ENCODE results near the gene EDN1.

Gene EDN1

DNA sequence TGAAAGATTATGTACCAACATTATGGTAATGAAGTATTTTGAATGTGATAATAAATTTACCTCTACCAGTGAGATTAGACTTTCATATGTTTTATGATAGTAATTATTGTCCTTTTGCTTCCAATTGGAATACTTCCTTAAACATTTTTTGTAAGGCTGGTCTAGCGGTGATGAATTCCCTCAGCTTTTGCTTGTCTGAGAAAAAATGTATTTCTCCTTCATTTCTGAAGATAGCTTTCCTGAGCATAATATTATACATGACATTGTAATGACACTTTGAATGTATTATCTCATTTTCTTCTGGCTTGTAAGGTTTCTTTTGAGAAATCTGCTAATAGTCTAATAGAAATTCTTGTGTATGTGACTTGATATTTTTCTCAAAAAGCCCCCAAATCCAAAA lies 18.6 kb upstream of the EDN1 start:
- 0 out of 2 replicates have a peak, but pooled peaks cover 7% of the 10 kb centered on the region for H3K27me3 ChIP-seq (ENCODE audit: low read length)
- H4K20me1 ChIP-seq (ENCODE audit: low read depth, low read length), result no peaks in the 10 kb centered on the region
- H3K79me2 ChIP-seq (ENCODE audit: insufficient read depth, low read length), result no peaks in the 10 kb centered on the region
- H3K9ac ChIP-seq (ENCODE audit: low read length), result no peak overlapping the region
- H3K4me3 ChIP-seq (ENCODE audit: insufficient read depth, low read length, poor library complexity, severe bottlenecking), result no peak overlapping the region
- TF ChIP-seq EZH2phosphoT487 (conservative IDR thresholded peaks at IDR 0.05; ENCODE audit: low read length) (no peak), CTCF (IDR thresholded peaks at IDR 0.05; ENCODE audit: insufficient read depth, low read length, poor library complexity, severe bottlenecking) (no peak)
- no peak overlapping the region for H3K4me2 ChIP-seq (ENCODE audit: low read depth, low read length, poor library complexity, severe bottlenecking)
- no peaks in the 10 kb centered on the region for H3F3A ChIP-seq (ENCODE audit: insufficient read depth)
- H3K9me2 ChIP-seq (replicated peaks; ENCODE audit: insufficient read depth, low read length), result no peaks in the 10 kb centered on the region
- no peak overlapping the region for H3K27ac ChIP-seq (ENCODE audit: low read depth, low read length)
- H3K9me3 ChIP-seq (ENCODE audit: insufficient read depth, low read length), result no peaks in the 10 kb centered on the region
- H2AFZ ChIP-seq (ENCODE audit: low read depth, low read length, severe bottlenecking), result no peak overlapping the region
- H3K36me3 ChIP-seq (ENCODE audit: low read length), result no peaks in the 10 kb centered on the region

DNA sequence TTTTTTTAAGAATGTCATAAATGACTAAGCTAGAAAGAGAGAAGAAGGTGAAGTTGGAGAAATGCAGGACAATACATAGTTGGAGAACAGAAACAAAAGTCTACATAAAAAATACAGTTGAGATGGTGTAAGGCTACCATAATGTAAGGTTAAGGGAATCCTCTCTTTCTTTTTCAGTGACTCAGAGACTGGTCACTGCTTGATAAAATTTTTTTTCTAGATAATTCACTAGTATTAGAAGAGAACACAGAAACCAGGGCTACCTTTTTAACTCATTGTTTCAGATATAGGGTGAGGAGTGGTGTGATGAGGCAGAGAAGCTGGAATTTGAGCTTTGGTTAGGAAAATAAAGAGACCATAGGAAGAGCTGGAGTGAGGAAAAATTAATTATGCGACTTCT lies 18.2 kb upstream of the EDN1 start:
- no peak overlapping the region for H3K9ac ChIP-seq (ENCODE audit: low read length)

GRCh38 chr6:12275107-12275506 lies 15.1 kb upstream of the EDN1 start:
- Histone ChIP-seq H3K9ac (ENCODE audit: low read length) (no peak overlapping the region), H3K27ac (ENCODE audit: low read depth, low read length) (no peak overlapping the region), H3K9me2 (replicated peaks; ENCODE audit: insufficient read depth, low read length) (no peaks in the 10 kb centered on the region), H3K9me3 (ENCODE audit: insufficient read depth, low read length) (no peaks in the 10 kb centered on the region), H2AFZ (ENCODE audit: low read depth, low read length, severe bottlenecking) (no peak overlapping the region), H3K4me2 (ENCODE audit: low read depth, low read length, poor library complexity, severe bottlenecking) (no peak overlapping the region), H3K27me3 (ENCODE audit: low read length) (0 out of 2 replicates have a peak, but pooled peaks cover 7% of the 10 kb centered on the region), H4K20me1 (ENCODE audit: low read depth, low read length) (no peaks in the 10 kb centered on the region), H3F3A (ENCODE audit: insufficient read depth) (no peaks in the 10 kb centered on the region), H3K36me3 (ENCODE audit: low read length) (no peaks in the 10 kb centered on the region), H3K4me3 (ENCODE audit: insufficient read depth, low read length, poor library complexity, severe bottlenecking) (no peak overlapping the region), H3K79me2 (ENCODE audit: insufficient read depth, low read length) (no peaks in the 10 kb centered on the region)
- TF ChIP-seq CTCF (IDR thresholded peaks at IDR 0.05; ENCODE audit: insufficient read depth, low read length, poor library complexity, severe bottlenecking), result no peak

More for the DNA sequence above, 18.2 kb upstream of the EDN1 start:
- TF ChIP-seq CTCF (IDR thresholded peaks at IDR 0.05; ENCODE audit: insufficient read depth, low read length, poor library complexity, severe bottlenecking) (no peak), EZH2phosphoT487 (conservative IDR thresholded peaks at IDR 0.05; ENCODE audit: low read length) (no peak)
- no peaks in the 10 kb centered on the region for H4K20me1 ChIP-seq (ENCODE audit: low read depth, low read length)
- H2AFZ ChIP-seq (ENCODE audit: low read depth, low read length, severe bottlenecking), result no peak overlapping the region
- no peak overlapping the region for H3K4me2 ChIP-seq (ENCODE audit: low read depth, low read length, poor library complexity, severe bottlenecking)
- H3K9me2 ChIP-seq (replicated peaks; ENCODE audit: insufficient read depth, low read length), result no peaks in the 10 kb centered on the region
- H3K27me3 ChIP-seq (ENCODE audit: low read length), result 0 out of 2 replicates have a peak, but pooled peaks cover 7% of the 10 kb centered on the region
- H3K9me3 ChIP-seq (ENCODE audit: insufficient read depth, low read length), result no peaks in the 10 kb centered on the region
- H3F3A ChIP-seq (ENCODE audit: insufficient read depth), result no peaks in the 10 kb centered on the region
- no peaks in the 10 kb centered on the region for H3K36me3 ChIP-seq (ENCODE audit: low read length)
- H3K27ac ChIP-seq (ENCODE audit: low read depth, low read length), result no peak overlapping the region
- H3K79me2 ChIP-seq (ENCODE audit: insufficient read depth, low read length), result no peaks in the 10 kb centered on the region
- no peak overlapping the region for H3K4me3 ChIP-seq (ENCODE audit: insufficient read depth, low read length, poor library complexity, severe bottlenecking)

Data from SU-DHL-6 (cell line).